Measurements from ENCODE around the gene AHCYL2. TPM values are rescaled to one million over a fixed set of nuclear protein-coding genes. Genes with fewer than 3 reads are reported as not detected.
"Not testable (repeated sequence)": the region's sequence is repeated elsewhere in the genome, so short reads cannot be mapped to it uniquely, and the experiment has no call there.

AHCYL2 gene
- total RNA-seq, 1 experiment from 2014 or later: 30.1 TPM

GRCh38 chr7:129205126-129205818 lies 19.6 kb upstream of the AHCYL2 start:
- in situ Hi-C loops (cut with HindIII; ENCODE audit: low pct_unique_long_range_greater_than_20kb, low sequenced_read_pairs): no loop called here
- no peak for DNase-seq (ENCODE audit: low read depth, low spot score)

GRCh38 chr7:129205987-129206785 lies 18.6 kb upstream of the AHCYL2 start:
- in situ Hi-C loops (cut with HindIII; ENCODE audit: low pct_unique_long_range_greater_than_20kb, low sequenced_read_pairs): no loop called here
- no peak for DNase-seq (ENCODE audit: low read depth, low spot score)

GRCh38 chr7:129208667-129209066 lies 16.2 kb upstream of the AHCYL2 start:
- in situ Hi-C loops (cut with HindIII; ENCODE audit: low pct_unique_long_range_greater_than_20kb, low sequenced_read_pairs): no loop called here
- DNase-seq (ENCODE audit: low read depth, low spot score): no peak

GRCh38 chr7:129209067-129209926 lies 15.5 kb upstream of the AHCYL2 start:
- in situ Hi-C loops (cut with HindIII; ENCODE audit: low pct_unique_long_range_greater_than_20kb, low sequenced_read_pairs): no loop called here
- no peak for DNase-seq (ENCODE audit: low read depth, low spot score)

GRCh38 chr7:129210256-129210988 lies 14.4 kb upstream of the AHCYL2 start:
- in situ Hi-C loops (cut with HindIII; ENCODE audit: low pct_unique_long_range_greater_than_20kb, low sequenced_read_pairs): no loop called here
- DNase-seq (ENCODE audit: low read depth, low spot score): peak; percentile 87

GRCh38 chr7:129210989-129211312 lies 13.9 kb upstream of the AHCYL2 start:
- in situ Hi-C loops (cut with HindIII; ENCODE audit: low pct_unique_long_range_greater_than_20kb, low sequenced_read_pairs): no loop called here
- no peak for DNase-seq (ENCODE audit: low read depth, low spot score)

GRCh38 chr7:129212126-129212525 lies 12.7 kb upstream of the AHCYL2 start:
- in situ Hi-C loops (cut with HindIII; ENCODE audit: low pct_unique_long_range_greater_than_20kb, low sequenced_read_pairs): no loop called here

GRCh38 chr7:129212596-129212995 lies 12.2 kb upstream of the AHCYL2 start:
- DNase-seq (ENCODE audit: low read depth, low spot score): no peak
- in situ Hi-C loops (cut with HindIII; ENCODE audit: low pct_unique_long_range_greater_than_20kb, low sequenced_read_pairs): no loop called here

More at GRCh38 chr7:129212126-129212525, 12.7 kb upstream of the AHCYL2 start:
- DNase-seq (ENCODE audit: low read depth, low spot score): no peak

GRCh38 chr7:129213828-129214227 lies 11.0 kb upstream of the AHCYL2 start:
- in situ Hi-C loops (cut with HindIII; ENCODE audit: low pct_unique_long_range_greater_than_20kb, low sequenced_read_pairs): no loop called here

GRCh38 chr7:129215691-129216090 lies 9.1 kb upstream of the AHCYL2 start:
- in situ Hi-C loops (cut with HindIII; ENCODE audit: low pct_unique_long_range_greater_than_20kb, low sequenced_read_pairs); DNase-seq (ENCODE audit: low read depth, low spot score): not testable (repeated sequence)

More at GRCh38 chr7:129213828-129214227, 11.0 kb upstream of the AHCYL2 start:
- peak; percentile 100 for DNase-seq (ENCODE audit: low read depth, low spot score)

GRCh38 chr7:129216101-129216715 lies 8.6 kb upstream of the AHCYL2 start:
- DNase-seq (ENCODE audit: low read depth, low spot score); in situ Hi-C loops (cut with HindIII; ENCODE audit: low pct_unique_long_range_greater_than_20kb, low sequenced_read_pairs): not testable (repeated sequence)

- in situ Hi-C loops (cut with HindIII; ENCODE audit: low pct_unique_long_range_greater_than_20kb, low sequenced_read_pairs): not testable (repeated sequence)
Observed at GRCh38 chr7:129216821-129217416, 7.9 kb upstream of the AHCYL2 start.

GRCh38 chr7:129218514-129219062 lies 6.2 kb upstream of the AHCYL2 start:
- in situ Hi-C loops (cut with HindIII; ENCODE audit: low pct_unique_long_range_greater_than_20kb, low sequenced_read_pairs): no loop called here
- DNase-seq (ENCODE audit: low read depth, low spot score): peak; percentile 96

More at GRCh38 chr7:129216821-129217416, 7.9 kb upstream of the AHCYL2 start:
- DNase-seq (ENCODE audit: low read depth, low spot score): not testable (repeated sequence)

- in situ Hi-C loops (cut with HindIII; ENCODE audit: low pct_unique_long_range_greater_than_20kb, low sequenced_read_pairs); DNase-seq (ENCODE audit: low read depth, low spot score): not testable (repeated sequence)
Observed at GRCh38 chr7:129219166-129219565, 5.7 kb upstream of the AHCYL2 start.

GRCh38 chr7:129222064-129222463 lies 2.8 kb upstream of the AHCYL2 start:
- in situ Hi-C loops (cut with HindIII; ENCODE audit: low pct_unique_long_range_greater_than_20kb, low sequenced_read_pairs): no loop called here
- DNase-seq (ENCODE audit: low read depth, low spot score): no peak

GRCh38 chr7:129225206-129225930 lies 538 bp downstream of the AHCYL2 start:
- peak; percentile 53 for DNase-seq (ENCODE audit: low read depth, low spot score)
- in situ Hi-C loops (cut with HindIII; ENCODE audit: low pct_unique_long_range_greater_than_20kb, low sequenced_read_pairs): no loop called here
